SK-N-SH treated with all-trans-retinoic acid at 6 μM for 48 hours (cell line): Measurements from ENCODE around the gene MCM5.

Source experiments
- ATAC-seq: fragments of 200-7000 bp; cut with Tn5 transposase; 3 replicates; pipeline ENCODE4 v1.9.1; 2020; ENCODE audit warnings: mild to moderate bottlenecking, moderate library complexity
- ARNTL ChIP-seq: fragments of 450-650 bp; formaldehyde crosslinking; IDR thresholded peaks from 2 replicates; pipeline ENCODE4 v1.5.0; 2020; ENCODE audit warnings: low read depth, mild to moderate bottlenecking, moderate library complexity, borderline replicate concordance
- BACH2 ChIP-seq: fragments of 250-450 bp; sonication (Bioruptor Pico); IDR thresholded peaks from 2 replicates; pipeline ENCODE4 v1.9.0; 2021; ENCODE audit warnings: mild to moderate bottlenecking, borderline replicate concordance
- CSDC2 ChIP-seq: fragments of 250-450 bp; sonication (Bioruptor Pico); IDR thresholded peaks from 2 replicates; pipeline ENCODE4 v1.5.0; 2020; ENCODE audit warnings: mild to moderate bottlenecking, moderate library complexity
- ESRRG ChIP-seq: fragments of 250-450 bp; sonication (Bioruptor Pico); IDR thresholded peaks from 2 replicates; pipeline ENCODE4 v1.6.1; 2021; ENCODE audit warnings: mild to moderate bottlenecking
- GLIS3 ChIP-seq: fragments of 250-450 bp; sonication (Bioruptor Pico); IDR thresholded peaks from 2 replicates; pipeline ENCODE4 v1.5.0; 2020; ENCODE audit warnings: mild to moderate bottlenecking, moderate library complexity
- ISL1 ChIP-seq: fragments of 250-450 bp; sonication (Bioruptor Pico); IDR thresholded peaks from 2 replicates; pipeline ENCODE4 v2.1.2; 2022; ENCODE audit warnings: mild to moderate bottlenecking, moderate library complexity
- OSR1 ChIP-seq: fragments of 250-450 bp; sonication (Bioruptor Pico); IDR thresholded peaks from 2 replicates; pipeline ENCODE4 v1.8.0; 2022; ENCODE audit warnings: moderate library complexity, mild to moderate bottlenecking, inconsistent platforms
- PPARA ChIP-seq: fragments of 250-450 bp; sonication (Bioruptor Pico); IDR thresholded peaks from 2 replicates; pipeline ENCODE4 v1.5.0; 2020; ENCODE audit warnings: mild to moderate bottlenecking, borderline replicate concordance
- RARB ChIP-seq: fragments of 250-450 bp; sonication (Bioruptor Pico); IDR thresholded peaks from 2 replicates; pipeline ENCODE4 v1.8.0; 2021; ENCODE audit warnings: mild to moderate bottlenecking, moderate library complexity
- SNAI2 ChIP-seq: fragments of 250-450 bp; sonication (Bioruptor Pico); IDR thresholded peaks from 2 replicates; pipeline ENCODE4 v1.5.0; 2020; ENCODE audit warnings: mild to moderate bottlenecking, moderate library complexity
- TCF4 ChIP-seq: fragments of 250-450 bp; sonication (Bioruptor Pico); IDR thresholded peaks from 2 replicates; pipeline ENCODE4 v1.8.0; 2021; ENCODE audit warnings: mild to moderate bottlenecking, moderate library complexity, borderline replicate concordance
- TOX ChIP-seq: fragments of 250-450 bp; sonication (Bioruptor Pico); IDR thresholded peaks from 2 replicates; pipeline ENCODE4 v1.8.0; 2021; ENCODE audit warnings: mild to moderate bottlenecking, moderate library complexity, borderline replicate concordance
- ZC3H10 ChIP-seq: fragments of 250-450 bp; sonication (Bioruptor Pico); IDR thresholded peaks from 2 replicates; pipeline ENCODE4 v1.5.1; 2021; ENCODE audit warnings: mild to moderate bottlenecking, moderate library complexity
- ZFP3 ChIP-seq: fragments of 250-450 bp; sonication (Bioruptor Pico); IDR thresholded peaks from 2 replicates; pipeline ENCODE4 v1.5.0; 2020; ENCODE audit warnings: mild to moderate bottlenecking, moderate library complexity
- ZFP30 ChIP-seq: fragments of 450-650 bp; formaldehyde crosslinking; IDR thresholded peaks from 2 replicates; pipeline ENCODE4 v1.5.0; 2022; ENCODE audit warnings: mild to moderate bottlenecking, moderate library complexity
- ZNF565 ChIP-seq: fragments of 450-650 bp; formaldehyde crosslinking; conservative IDR thresholded peaks from 2 replicates; pipeline ENCODE4 v1.5.0; 2020; ENCODE audit warnings: low read depth, mild to moderate bottlenecking, moderate library complexity
- ZNF70 ChIP-seq: fragments of 450-650 bp; formaldehyde crosslinking; IDR thresholded peaks from 2 replicates; pipeline ENCODE4 v1.5.0; 2020; ENCODE audit warnings: mild to moderate bottlenecking, moderate library complexity
- ZNF8 ChIP-seq: fragments of 450-650 bp; formaldehyde crosslinking; IDR thresholded peaks from 2 replicates; pipeline ENCODE4 v1.5.0; 2020; ENCODE audit warnings: mild to moderate bottlenecking, moderate library complexity
- TF ChIP-seq, protein P1 (sequence below): fragments of 250-450 bp; sonication (Bioruptor Pico); IDR thresholded peaks from 2 replicates; pipeline ENCODE4 v1.5.1; 2021; ENCODE audit warnings: mild to moderate bottlenecking, moderate library complexity
- TF ChIP-seq, protein P2 (sequence below): fragments of 250-450 bp; sonication (Bioruptor Pico); IDR thresholded peaks from 2 replicates; pipeline ENCODE4 v1.8.0; 2020; ENCODE audit warnings: mild to moderate bottlenecking, moderate library complexity, borderline replicate concordance
- TF ChIP-seq, protein P3 (sequence below): fragments of 250-450 bp; sonication (Bioruptor Pico); IDR thresholded peaks from 2 replicates; pipeline ENCODE4 v1.8.0; 2021; ENCODE audit warnings: low read depth, mild to moderate bottlenecking, moderate library complexity, borderline replicate concordance
- TF ChIP-seq, protein P4 (sequence below): fragments of 250-450 bp; sonication (Bioruptor Pico); IDR thresholded peaks from 2 replicates; pipeline ENCODE4 v1.5.1; 2020; ENCODE audit warnings: low read depth, mild to moderate bottlenecking, moderate library complexity

MCM5 gene

DNA sequence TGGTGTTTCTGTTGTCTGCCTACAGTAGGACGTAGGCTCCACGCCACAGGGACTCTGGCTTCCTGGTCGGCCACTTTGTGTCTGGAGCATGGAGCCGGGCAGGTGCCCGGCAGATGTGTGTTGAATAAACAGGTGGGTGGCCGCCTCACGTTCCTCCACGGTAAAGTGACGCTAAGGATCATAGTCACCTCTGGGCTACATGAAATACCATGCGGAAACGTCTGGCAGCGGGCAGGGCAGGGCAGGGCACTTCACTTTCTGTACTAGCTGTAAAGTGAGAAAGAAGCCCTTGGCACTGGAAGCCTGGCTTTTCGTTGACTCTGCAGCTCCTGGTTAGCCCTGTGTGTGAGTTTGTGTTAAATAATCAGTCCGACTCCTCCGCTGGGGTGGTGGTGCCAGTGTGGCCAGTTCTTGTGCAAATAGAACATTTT lies 52.4 kb downstream of the MCM5 start:
- ATAC-seq: no peak

DNA sequence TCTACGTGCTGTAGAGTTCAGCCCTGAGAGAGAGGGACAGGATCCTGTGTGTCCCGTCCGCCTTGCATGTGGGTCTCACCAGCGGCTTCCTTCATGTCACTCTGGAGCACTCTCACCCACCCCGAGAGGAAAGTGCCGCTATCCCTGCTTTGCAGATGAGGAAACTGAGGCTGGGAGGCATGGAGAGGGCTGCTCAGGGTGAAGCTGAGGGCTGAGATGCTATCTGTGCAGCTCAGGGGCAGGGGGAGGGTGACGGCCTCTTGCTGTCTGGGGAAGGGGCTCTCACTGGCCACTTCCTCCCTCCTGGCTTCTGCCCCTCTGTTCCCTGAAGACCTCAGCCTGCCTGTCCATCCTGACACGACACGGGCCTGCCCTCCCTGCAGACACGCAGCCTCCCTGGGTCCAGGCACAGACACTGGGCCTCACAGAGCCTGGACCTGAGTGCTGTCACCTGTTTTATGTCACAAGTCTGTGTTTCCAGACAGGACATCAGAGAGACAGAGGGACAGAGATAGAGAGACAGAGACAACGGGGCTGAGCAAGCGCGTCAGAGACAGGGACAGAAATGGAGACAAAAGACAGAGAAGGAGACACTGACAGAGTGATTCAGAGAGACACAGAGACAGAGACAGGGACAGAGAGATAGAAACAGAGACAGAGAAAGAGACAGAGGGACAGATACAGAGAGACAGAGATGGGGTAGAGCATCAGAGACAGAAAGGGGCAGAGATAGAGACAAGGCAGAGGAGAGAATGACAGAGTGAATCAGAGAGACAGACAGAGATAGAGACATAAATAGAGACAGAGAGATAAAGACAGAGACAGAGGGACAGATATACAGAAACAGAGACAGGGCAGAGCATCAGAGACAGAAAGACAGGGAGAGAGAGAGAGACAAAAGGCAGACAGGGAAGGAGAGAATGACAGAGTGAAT lies 53.1 kb downstream of the MCM5 start:
- TF ChIP-seq, protein P1, sequence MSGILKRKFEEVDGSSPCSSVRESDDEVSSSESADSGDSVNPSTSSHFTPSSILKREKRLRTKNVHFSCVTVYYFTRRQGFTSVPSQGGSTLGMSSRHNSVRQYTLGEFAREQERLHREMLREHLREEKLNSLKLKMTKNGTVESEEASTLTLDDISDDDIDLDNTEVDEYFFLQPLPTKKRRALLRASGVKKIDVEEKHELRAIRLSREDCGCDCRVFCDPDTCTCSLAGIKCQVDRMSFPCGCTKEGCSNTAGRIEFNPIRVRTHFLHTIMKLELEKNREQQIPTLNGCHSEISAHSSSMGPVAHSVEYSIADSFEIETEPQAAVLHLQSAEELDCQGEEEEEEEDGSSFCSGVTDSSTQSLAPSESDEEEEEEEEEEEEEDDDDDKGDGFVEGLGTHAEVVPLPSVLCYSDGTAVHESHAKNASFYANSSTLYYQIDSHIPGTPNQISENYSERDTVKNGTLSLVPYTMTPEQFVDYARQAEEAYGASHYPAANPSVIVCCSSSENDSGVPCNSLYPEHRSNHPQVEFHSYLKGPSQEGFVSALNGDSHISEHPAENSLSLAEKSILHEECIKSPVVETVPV (CRISPR knock-in tag): no peak
- TF ChIP-seq TOX (no peak), ZFP30 (CRISPR knock-in tag) (no peak)
- no peak for ATAC-seq

More for the DNA sequence above, 52.4 kb downstream of the MCM5 start:
- TF ChIP-seq ZNF70 (no peak), CSDC2 (CRISPR knock-in tag) (no peak), BACH2 (no peak), OSR1 (CRISPR knock-in tag) (no peak), ZNF8 (CRISPR knock-in tag) (no peak), PPARA (CRISPR knock-in tag) (no peak), ESRRG (CRISPR knock-in tag) (no peak), ARNTL (no peak), ISL1 (CRISPR knock-in tag) (no peak), ZNF565 (CRISPR knock-in tag) (no peak), ZFP30 (CRISPR knock-in tag) (no peak), GLIS3 (no peak), TOX (no peak), ZC3H10 (CRISPR knock-in tag) (no peak), ZFP3 (CRISPR knock-in tag) (no peak), SNAI2 (CRISPR knock-in tag) (no peak)
- TF ChIP-seq, protein P2, sequence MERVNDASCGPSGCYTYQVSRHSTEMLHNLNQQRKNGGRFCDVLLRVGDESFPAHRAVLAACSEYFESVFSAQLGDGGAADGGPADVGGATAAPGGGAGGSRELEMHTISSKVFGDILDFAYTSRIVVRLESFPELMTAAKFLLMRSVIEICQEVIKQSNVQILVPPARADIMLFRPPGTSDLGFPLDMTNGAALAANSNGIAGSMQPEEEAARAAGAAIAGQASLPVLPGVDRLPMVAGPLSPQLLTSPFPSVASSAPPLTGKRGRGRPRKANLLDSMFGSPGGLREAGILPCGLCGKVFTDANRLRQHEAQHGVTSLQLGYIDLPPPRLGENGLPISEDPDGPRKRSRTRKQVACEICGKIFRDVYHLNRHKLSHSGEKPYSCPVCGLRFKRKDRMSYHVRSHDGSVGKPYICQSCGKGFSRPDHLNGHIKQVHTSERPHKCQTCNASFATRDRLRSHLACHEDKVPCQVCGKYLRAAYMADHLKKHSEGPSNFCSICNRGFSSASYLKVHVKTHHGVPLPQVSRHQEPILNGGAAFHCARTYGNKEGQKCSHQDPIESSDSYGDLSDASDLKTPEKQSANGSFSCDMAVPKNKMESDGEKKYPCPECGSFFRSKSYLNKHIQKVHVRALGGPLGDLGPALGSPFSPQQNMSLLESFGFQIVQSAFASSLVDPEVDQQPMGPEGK (CRISPR knock-in tag): no peak
- TF ChIP-seq, protein P3, sequence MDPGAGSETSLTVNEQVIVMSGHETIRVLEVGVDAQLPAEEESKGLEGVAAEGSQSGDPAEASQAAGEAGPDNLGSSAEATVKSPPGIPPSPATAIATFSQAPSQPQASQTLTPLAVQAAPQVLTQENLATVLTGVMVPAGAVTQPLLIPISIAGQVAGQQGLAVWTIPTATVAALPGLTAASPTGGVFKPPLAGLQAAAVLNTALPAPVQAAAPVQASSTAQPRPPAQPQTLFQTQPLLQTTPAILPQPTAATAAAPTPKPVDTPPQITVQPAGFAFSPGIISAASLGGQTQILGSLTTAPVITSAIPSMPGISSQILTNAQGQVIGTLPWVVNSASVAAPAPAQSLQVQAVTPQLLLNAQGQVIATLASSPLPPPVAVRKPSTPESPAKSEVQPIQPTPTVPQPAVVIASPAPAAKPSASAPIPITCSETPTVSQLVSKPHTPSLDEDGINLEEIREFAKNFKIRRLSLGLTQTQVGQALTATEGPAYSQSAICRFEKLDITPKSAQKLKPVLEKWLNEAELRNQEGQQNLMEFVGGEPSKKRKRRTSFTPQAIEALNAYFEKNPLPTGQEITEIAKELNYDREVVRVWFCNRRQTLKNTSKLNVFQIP (CRISPR knock-in tag): no peak
- TF ChIP-seq, protein P1 (CRISPR knock-in tag): no peak
- TF ChIP-seq, protein P4, sequence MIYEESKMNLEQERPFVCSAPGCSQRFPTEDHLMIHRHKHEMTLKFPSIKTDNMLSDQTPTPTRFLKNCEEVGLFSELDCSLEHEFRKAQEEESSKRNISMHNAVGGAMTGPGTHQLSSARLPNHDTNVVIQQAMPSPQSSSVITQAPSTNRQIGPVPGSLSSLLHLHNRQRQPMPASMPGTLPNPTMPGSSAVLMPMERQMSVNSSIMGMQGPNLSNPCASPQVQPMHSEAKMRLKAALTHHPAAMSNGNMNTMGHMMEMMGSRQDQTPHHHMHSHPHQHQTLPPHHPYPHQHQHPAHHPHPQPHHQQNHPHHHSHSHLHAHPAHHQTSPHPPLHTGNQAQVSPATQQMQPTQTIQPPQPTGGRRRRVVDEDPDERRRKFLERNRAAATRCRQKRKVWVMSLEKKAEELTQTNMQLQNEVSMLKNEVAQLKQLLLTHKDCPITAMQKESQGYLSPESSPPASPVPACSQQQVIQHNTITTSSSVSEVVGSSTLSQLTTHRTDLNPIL (CRISPR knock-in tag): no peak

DNA sequence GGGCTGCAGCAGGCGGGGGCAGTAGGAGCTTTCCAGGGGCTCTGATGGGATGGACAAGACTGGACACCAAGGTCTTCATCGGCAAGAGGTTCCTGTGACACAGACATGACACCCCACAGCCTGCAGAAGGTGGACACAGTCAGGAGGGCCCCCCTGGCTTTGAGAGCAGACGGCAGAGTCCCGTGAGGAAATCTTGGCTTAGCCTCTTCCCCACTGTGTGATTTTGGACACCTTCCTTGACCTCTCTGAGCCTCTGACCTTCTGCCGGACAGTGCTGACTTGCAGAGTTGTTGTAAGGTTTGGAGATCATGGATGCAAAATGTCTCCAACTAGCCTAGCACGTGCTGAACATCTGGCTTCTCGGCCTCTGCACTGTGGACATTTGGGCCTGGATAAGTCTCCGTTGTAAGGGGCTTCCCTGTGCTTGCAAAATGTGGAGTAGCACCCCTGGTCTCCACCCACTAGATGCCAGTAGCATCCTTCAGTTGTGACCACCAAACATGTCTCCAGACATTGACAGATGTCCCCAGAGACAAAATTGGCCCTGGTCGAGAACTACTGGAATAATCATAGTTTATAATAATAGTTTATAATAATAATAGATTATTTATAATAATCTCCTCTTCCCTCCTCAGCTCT lies 54.6 kb downstream of the MCM5 start:
- ATAC-seq: no peak
- no peak for TF ChIP-seq ESRRG (CRISPR knock-in tag)
- TF ChIP-seq ARNTL: no peak
- TF ChIP-seq TOX: no peak
- no peak for TF ChIP-seq CSDC2 (CRISPR knock-in tag)

DNA sequence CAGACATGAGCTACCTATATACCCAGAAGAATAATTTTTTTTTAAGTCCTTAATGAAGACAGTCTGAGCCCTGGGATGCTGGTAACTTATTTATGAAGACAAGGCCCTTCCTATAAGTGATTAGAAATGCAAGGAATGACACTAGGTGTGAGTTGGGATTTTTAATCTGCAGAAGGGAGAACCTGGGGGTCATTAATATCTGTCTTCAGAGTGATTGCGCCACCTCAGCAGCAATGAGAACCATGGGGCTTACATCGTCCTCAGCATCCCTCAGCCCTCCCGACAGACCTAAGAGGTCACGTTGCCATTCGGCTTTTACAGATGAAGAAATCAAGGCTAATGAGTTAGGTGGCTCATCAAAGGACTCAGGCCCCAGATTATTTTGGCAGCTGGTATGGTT lies 55.6 kb downstream of the MCM5 start:
- TF ChIP-seq RARB (CRISPR knock-in tag) (no peak), ZFP30 (CRISPR knock-in tag) (no peak), ZFP3 (CRISPR knock-in tag) (no peak), TCF4 (CRISPR knock-in tag) (no peak)

More for the DNA sequence above, 55.6 kb downstream of the MCM5 start:
- no peak for ATAC-seq
